ENCODE results near the gene DNM1.

GRCh38 chr9:128159522-128159783, 43.7 kb upstream of the DNM1 start:
- no peak for TF ChIP-seq CHD2 (IDR thresholded peaks at IDR 0.05; ENCODE audit: low read length)
- TF ChIP-seq POLR2A (IDR thresholded peaks at IDR 0.05; ENCODE audit: control extremely low read depth in 1 of 2, low read depth in 2 of 2, low read length in 2 of 2) = no peak
- no peak for TF ChIP-seq EZH2 (IDR thresholded peaks at IDR 0.05; ENCODE audit: low read depth, low read length, severe bottlenecking)
- no peak for TF ChIP-seq CEBPB (IDR thresholded peaks at IDR 0.05; ENCODE audit: low read depth, low read length)
- TF ChIP-seq, protein P1, sequence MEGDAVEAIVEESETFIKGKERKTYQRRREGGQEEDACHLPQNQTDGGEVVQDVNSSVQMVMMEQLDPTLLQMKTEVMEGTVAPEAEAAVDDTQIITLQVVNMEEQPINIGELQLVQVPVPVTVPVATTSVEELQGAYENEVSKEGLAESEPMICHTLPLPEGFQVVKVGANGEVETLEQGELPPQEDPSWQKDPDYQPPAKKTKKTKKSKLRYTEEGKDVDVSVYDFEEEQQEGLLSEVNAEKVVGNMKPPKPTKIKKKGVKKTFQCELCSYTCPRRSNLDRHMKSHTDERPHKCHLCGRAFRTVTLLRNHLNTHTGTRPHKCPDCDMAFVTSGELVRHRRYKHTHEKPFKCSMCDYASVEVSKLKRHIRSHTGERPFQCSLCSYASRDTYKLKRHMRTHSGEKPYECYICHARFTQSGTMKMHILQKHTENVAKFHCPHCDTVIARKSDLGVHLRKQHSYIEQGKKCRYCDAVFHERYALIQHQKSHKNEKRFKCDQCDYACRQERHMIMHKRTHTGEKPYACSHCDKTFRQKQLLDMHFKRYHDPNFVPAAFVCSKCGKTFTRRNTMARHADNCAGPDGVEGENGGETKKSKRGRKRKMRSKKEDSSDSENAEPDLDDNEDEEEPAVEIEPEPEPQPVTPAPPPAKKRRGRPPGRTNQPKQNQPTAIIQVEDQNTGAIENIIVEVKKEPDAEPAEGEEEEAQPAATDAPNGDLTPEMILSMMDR (IDR thresholded peaks at IDR 0.05; ENCODE audit: control extremely low read depth in 1 of 3, insufficient read depth in 1 of 3, low read depth in 1 of 3, low read length in 3 of 3) = no peak
- no peak for TF ChIP-seq TEAD4 (IDR thresholded peaks at IDR 0.05; ENCODE audit: low read depth, low read length)
- TF ChIP-seq EP300 (IDR thresholded peaks at IDR 0.05; ENCODE audit: borderline replicate concordance in 1 of 2, low read depth in 2 of 2, low read length in 2 of 2) = no peak
- TF ChIP-seq JUN (IDR thresholded peaks at IDR 0.05; ENCODE audit: low read depth, low read length) = no peak
- TF ChIP-seq NRF1 (IDR thresholded peaks at IDR 0.05; ENCODE audit: low read depth, low read length) = no peak
- no peak for TF ChIP-seq YY1 (IDR thresholded peaks at IDR 0.05; ENCODE audit: low read depth, low read length)
- TF ChIP-seq SRF (IDR thresholded peaks at IDR 0.05; ENCODE audit: low read depth, low read length) = no peak
- no peak for TF ChIP-seq BRCA1 (IDR thresholded peaks at IDR 0.05; ENCODE audit: low read depth, low read length)
